ENCODE results near the gene FAM53B.
A peak's percentile ranks its signal among the peaks of the same experiment; 100 is the strongest.

Gene FAM53B

DNA sequence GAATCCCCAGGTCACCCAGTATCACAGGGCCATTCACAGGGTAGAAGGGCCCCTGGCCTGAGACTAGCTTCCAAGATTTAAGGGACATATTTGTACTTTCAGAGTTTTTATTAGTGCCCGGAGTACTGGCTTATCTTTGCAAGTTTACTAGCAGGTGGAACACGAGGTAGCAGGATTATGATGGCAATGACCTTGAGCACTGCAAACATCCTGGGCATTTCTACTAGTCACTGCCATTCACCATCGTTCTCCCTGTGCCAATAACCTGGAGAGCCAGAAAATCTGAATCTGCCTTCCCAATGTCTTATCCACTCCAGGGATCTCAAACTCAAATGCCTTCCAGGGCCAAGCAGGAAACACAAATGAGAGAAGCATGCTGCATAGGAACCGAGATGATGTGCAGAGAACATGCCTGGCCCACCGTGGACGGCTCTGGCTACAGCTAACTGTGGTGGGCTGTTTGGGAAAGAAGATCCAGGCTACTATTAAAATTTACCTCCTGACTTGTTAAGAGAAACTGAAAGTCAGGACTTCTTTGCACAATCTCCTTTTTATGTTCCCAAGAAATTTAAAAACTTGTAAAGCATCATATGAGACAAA, 16.7 kb downstream of the FAM53B start:
- DNase-seq (ENCODE audit: low read depth): no peak

DNA sequence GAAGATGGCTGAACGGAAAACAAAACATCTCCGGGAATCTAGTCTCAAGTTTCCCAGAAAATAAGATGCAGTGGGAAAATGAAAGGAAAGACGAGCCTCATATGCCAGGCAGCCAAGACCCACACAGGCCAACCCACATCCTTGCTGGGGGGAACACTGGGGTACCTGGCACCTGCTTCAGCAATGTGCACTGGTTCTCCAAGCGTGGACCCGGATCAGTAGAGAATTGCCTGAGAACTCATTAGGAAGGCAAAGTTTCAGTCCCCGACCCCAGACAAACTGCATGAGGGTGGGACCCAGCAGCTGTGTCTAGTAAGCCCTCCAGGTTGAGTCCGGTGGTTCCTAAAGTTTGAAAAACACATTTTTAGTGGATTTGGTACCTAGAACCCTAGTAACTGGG, 18.4 kb downstream of the FAM53B start:
- DNase-seq (ENCODE audit: low read depth): no peak

DNA sequence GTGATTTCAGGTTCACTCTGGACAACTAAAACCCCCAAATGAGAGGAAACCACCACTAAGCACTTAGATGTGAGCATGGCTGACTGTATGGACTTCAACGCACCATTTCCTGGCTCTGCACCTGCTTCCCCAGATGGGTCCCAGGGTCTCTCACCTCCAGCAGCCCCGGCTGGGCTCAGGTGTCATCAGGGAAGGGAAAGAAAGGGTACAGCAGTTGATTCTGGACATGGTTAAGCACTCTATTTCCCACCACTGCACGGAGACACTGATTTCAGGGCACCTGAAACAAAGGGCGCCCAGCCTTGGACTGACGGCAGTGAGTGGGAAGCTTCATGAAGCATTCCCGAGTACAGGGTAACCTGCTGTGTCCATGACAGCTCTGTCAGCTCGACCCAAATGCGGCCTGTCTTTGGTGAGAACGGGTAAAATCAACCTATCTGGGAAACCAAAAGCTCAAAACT, 19.0 kb downstream of the FAM53B start:
- no peak for DNase-seq (ENCODE audit: low read depth)

DNA sequence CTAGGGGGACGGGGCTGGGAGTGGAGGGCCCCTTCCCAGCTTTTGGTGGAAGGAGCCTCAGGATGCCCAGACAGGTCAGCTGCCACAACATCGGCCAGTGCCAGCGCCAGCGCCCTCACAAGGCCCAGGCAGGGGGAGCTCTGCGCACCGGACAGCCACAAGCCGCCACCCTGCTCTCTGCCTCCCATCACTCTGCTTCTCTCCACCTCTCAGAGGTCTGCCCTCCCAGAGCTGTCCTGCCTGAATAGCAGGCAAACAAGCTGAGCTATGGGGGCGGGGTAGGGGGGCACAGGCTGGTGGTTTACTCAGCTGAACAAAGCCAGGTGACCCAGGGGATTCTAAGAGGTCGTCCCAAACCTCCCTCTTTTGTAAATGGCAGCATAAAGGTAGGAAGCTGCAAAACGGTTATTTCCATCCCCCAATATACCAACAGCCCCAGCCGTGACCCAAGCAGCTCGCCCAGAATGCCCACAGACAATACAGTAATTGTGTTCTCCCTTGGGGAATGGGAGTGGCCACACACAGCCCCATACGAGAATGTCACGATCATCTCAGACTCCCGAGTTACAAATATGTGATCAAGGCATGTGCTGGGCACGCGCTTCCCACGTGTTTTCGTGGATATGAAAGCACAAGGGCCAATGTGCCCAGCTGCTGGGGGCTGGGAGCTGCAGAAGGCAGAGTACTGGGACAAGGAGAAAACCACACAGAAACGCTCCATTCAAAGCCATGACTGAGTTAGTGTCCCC, 19.7 kb downstream of the FAM53B start:
- no peak for DNase-seq (ENCODE audit: low read depth)

DNA sequence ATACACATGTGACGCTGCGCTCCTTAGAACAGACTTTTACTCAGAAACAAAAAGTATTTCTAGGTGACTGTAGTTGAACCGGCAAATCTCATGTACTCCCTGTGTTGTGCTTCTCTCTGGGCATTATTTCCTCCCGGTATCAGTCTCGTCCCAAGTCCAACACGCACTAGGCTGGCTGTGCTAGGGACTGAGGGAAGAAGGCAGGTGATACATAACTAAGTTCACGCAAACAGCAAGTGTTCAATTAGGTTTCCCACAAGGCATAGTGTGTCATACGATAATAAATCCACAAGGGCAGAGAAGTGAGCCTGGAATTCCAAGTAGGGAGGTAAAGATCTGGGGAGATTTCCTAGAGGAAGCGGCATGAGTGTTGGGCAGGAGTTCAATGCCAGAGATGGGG, 20.4 kb downstream of the FAM53B start:
- DNase-seq (ENCODE audit: low read depth): no peak

DNA sequence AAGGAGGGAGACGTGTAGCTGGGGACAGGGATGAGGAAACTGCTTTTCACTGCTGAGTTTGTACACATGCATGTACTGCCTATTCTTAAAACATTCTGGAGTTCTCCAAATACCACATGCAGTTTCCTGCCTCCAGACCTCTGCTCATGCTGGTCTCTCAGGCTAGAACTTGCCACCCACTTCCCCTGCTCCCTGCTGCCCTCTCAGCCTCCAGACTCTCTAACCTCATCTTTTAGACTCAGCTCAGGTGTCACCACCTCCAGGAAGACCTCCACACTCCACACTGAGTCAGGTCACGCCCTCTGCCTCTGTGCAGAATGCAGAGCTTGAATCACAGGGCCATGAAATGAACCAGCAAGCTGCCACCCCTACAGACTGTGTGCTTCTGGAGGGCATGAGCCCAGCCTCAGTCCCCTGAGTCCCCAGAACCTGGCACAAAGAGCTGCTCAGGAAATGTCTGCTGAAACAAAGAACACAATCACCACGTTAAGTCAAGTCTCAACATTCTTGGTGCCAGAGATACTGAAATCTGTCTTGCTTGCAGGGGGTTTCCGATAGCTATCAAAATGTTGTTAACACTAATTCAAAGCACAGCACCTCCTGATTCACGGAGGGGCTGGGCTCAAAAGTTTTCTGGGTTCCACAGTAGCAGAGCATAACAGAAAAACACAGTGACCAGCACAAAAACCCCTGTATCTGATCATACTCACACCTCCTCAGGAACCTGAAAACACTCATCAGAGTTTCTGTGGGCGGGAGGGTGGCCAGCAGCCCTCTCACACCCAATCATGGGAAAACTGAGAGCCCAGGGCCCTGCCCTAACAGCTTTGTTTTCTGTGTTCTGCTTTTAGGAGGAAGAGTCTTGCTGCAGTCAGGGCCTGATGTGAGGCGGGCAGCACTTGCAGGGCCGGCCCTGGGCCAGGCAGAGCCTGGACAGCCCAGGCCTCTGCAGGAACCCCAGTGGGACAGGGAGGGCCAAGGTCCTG, 21.1 kb downstream of the FAM53B start:
- DNase-seq (ENCODE audit: low read depth): no peak

DNA sequence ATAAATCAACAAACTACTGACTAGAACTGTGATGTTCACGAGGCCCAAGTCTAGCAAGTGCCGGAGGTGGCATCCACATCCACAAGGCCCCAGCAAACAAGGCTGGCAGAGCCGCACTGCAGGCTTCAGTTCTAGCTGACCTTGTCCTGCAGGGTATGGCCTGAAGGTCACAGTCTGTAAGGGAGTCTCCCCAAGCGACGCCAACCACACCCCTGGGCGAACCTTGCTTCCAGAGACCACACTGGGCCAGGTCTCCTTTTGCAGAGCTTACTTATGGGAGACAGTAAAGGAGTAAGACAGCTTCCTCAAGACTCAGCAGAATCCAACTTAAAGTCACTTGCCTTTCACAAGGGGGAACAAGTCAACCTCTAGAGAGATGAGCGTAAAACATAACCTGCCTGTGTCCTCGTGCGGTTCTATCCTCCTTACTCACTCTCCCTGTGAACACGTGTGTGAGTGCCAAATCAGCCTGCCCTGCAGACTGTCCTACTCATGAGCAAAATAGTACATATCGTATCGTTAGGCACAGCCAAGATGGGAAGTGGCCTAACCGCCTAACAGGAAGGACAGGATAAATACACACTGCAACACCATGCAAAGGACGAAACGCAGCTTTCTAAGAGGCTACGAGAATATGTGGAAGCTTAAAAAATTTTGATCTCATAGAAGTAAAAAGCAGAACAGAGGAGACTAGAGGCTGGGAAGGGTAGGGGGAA, 22.7 kb downstream of the FAM53B start:
- peak; percentile 62 for DNase-seq (ENCODE audit: low read depth)

DNA sequence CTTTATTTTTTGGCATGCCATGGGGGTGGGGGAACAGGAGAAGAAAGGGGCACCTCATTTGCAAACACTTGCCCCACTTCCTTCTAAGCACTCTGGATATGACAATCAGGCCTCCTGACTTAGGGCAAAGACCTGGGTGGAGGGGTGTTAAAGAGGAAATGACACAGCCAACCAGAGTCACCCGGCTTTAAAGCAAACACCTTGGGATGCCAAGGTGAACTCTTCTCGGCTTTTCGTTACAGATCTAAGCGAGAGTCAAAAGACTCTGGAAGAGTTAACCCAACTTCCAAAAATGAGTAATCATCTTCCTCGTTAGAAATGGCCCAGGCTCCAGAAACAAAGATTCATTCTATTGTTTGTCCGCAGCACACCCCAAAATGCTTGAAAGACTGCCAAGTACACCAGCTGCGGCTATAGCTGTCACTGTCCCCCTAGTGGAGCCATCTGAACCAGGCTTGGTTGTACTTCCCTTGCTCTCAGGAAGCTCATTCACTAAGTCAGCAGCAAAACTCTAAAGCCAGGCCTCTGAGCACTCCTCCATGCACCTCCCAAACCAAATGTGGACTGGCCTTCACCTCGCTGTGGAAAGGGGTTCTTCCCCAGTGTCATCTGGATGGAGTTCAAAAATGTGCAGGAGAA, 24.8 kb downstream of the FAM53B start:
- no peak for DNase-seq (ENCODE audit: low read depth)

DNA sequence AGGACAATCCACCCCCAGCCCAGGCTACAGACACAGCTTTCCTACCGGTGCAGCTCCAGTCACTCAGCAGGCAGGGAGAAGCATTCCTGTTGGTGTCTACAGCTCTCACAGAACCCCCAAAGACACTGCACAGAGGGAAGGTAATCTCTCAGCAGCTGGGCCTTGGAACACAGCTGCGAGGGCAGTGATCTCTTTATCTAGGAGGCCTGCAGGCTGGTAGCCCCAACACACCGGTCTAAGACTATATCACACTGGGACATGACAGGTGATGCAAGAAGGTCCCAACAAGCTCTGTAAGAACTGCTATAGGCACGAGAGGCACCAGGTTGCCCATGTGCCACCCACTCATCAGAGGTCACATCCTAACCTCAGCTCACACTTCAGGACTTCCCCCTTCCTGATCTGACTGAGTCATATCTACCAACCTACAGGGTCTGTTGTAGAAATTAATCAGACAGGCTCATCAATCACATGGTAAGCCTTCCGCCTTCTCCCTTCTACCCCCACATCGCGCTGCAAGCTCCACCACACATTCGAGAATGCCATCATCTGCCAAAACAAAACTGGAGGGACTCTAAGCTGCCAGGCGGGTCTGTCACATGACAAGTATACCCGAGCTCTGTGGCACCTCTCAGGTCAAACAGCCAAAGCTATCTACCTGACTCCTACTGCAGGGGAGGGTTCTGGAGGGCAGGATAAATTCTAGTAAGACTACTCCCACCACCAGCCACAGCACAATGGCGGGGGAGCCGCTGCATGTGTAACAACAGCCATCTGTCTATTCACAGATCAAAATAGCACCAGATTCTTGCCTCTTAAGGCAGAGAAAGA, 26.1 kb downstream of the FAM53B start:
- DNase-seq (ENCODE audit: low read depth): peak; percentile 81

DNA sequence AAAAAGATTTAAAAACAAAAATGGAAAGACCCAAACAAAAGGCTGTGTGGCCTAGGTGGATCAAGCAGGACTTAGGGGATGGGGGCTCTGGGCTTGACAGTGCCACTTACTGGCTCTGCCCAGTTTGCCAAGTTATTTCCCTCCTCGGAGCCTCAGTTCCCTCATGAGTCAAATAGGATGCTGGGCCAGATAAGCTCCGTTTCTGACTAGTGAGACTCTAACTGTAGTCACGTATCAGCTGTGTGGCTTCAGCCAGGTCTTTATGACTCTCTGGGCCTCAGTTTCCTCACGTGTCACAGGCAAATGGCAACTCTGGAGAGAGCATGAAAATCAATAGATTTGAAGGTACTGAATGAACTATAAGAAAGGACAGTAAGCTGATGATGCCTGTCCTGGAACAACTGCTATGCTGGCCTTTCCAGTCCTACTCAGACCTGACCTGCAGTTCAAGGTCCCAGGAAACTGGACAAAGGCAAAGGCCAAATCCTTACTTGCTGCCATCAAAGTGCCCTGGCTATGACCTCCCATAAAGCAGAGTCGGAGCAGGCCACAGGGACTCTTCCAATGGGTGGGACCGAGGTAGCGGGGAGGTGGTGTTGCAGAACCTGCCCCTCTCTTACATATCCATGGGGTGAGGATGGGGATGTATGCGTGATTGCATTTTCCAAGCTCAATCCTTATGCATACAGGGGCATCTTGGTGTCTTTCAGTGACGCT, 27.0 kb downstream of the FAM53B start:
- DNase-seq (ENCODE audit: low read depth): no peak

DNA sequence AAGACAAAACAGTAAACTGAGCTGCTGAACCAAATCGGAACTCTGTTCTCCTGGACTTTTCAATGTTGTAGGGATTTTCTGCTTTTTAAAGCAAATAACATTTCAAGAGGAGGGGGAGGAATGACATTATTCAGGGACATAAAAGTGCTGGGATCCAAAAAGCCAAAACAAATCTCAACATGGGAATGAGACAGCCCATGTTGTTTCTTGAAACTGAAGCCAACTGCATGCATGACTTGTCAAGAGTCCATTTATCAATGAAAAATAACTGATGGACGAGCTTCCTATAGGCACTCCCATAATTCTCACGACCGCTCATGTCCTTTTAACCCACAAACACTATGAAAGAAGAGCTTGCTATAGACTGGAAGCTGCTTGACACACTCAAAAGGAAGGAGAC, 27.8 kb downstream of the FAM53B start:
- DNase-seq (ENCODE audit: low read depth): no peak

DNA sequence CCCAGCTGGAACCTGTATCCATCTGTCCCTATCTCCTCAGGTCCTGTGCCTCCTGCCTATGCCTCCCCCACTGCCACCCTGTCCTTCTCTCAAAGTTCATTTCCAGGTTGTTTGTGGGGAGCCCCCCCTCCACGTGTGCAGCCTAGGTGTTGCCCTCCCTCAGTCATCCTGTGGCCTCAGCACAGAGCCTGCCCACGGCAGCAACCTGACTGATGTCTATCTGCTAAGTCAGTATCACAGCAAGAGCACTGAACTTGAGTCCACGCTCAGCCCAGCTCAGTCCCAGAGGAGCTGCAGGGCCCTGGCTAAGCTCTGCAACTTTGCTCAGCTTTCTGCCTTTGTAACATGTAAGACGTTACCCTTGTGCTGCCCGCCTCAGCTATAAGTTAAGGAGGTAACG, 28.7 kb downstream of the FAM53B start:
- DNase-seq (ENCODE audit: low read depth): no peak

DNA sequence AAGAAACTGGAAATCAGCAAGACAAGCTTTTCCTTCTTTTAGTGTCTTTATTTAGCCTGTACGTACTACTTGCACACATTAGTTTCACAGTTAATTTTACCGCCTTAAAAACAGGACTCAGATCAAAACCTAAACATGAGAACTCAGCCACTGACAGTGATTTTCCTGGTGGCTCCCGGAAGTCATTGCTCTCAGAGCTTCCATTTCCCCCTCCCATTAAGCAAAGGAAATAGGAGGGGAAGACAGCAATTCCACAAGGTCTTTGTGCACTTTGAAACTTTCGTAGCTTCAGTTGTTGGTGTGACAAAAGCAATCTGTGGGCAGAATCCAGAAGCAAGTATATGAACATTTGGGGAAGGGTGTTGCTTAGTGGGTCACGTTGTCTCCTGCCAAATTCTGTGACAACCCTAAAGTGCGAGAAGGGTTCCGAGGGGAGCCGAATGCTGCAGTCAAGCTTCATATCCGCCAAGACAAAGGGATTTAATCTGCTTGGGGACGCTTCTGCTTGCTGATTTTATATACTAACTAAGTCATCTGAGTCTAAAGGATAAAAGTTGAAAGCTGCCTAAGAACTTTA, 30.4 kb downstream of the FAM53B start:
- no peak for DNase-seq (ENCODE audit: low read depth)

DNA sequence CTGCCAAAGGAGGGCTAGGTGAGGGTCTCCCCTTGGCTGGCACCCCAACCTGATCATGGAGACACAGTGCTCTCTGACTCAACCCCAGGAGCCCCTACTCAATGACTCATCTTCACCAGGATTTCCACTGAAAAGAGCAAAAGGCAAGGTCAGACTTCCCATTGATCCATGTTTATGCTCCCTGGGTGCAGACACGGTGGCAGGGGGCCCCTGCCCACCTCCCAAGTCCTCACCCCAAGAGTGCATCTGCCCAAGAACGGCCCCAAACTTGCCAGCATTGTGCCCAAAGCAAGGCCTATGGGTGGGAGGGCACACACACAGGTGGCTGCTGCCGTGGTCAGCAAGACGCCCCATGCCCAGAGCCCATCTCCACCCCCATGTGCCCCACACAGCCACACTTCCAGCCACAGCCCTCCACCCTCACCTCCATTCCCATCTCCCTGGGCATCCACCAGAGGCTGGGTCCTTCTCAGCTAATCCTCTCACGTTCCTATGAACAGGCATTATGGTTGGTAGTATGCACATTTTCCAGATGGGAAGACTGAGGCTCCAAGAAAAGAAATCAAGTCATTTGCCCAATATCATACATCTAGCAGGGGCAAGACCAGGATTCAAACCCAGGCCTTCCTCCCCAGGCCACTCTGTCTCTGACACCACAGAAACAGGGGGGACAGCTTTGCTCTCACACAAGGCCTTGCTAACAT, 31.3 kb downstream of the FAM53B start:
- no peak for DNase-seq (ENCODE audit: low read depth)

DNA sequence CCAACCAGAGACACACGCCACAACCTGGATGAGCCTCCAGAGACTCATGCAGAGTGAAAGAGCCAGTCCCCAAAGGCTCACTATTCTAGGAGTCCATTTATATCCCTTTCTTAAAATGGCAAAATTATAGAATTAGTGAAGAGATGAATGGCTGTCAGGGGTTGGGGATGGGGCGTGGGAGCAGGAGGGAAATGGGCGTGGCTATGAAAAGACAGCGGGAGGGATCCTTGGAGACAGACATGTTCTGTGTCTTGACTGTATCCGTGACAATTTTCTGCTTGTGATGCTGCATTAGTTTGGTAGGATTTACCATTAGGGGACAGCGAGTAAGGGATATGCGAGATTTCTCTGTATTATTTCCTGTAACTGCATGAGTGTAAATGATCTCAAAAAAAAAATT, 33.0 kb downstream of the FAM53B start:
- DNase-seq (ENCODE audit: low read depth): no peak

DNA sequence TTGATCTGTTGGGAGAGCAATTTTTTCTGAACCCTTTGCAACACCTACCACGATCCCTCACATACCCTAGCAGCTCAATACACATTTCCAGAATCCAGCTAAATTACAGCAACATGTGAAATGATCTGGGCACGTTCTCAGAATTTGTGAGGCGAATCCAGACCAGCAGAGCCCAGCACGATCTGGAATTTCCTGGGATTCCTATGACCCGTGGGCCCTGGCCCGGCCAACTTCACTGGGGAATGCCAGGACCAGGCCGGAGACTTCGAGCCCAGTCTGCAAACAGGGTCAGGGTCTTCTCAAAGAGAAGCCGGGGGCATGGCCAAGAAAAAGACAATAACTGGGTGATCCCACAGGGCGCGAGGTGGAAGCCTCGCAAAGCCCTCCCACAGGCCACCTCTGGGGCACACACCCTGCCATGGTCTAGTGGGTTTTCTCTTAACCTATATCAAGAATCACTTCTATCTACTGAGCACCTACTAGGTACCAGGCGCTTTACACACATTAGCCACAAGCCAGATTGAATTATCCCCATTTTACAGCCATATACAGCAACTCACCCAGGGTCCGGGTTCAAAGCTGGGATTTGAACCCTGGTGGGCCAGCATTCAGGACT, 33.8 kb downstream of the FAM53B start:
- DNase-seq (ENCODE audit: low read depth): no peak

DNA sequence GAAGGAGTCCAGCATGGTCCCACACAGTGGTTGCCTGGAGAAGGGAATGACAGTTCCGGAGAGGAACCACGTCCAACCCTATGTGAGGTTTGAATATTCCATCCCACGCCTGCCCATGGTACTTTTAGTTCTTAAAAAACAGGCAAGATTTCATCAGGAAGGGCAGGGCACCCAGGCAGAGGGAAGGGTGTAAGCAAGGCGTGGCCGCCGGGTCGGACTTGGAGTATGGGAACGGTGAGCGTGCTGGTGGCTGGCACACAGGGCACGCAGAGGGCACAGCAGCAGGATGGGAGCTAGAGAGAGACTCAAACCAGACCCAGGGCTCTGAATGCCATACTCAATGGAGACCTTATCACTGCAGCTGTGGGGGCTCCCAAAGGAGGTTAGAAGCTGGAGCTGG, 34.3 kb downstream of the FAM53B start:
- DNase-seq (ENCODE audit: low read depth): no peak

DNA sequence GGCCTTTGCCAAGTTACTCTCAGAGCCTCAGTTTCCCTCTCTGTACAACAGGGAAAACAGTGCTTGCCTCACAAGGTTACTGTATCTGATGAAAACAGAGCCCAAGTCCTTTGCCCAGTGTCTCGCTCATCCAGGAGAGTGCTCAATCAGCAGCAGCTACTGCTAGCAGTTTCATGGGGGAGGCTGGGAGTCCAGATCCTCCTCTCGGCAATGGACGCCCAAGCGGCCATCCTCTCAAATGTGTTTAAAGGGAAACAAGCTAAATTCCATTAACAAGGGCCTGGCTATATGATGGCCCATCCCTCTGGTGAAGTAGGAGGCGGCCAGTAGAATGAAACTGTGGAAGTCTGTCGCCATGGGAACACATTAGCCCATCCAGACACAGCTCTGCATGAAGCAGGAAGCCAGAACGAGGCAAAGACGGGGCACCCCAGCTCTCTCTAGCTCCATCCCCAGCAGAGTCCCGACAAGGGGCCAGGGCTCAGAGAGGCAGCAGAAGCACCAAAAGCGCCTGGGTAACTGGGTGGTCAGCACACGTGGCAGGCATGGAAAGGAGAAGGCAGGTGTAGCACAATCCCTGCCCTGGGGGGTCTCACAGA, 35.2 kb downstream of the FAM53B start:
- no peak for DNase-seq (ENCODE audit: low read depth)

All from CMK (cell line).